Transverse colon (tissue), 4 donors: ENCODE results near the gene NEK4. TPM values are rescaled to one million over a fixed set of nuclear protein-coding genes. Genes with fewer than 3 reads are reported as not detected.

ENCODE experiments used
- DNase-seq: peaks from one replicate; pipeline ENCODE4 v3.0.0-alpha.2; 2019
- H3K27ac ChIP-seq, 4 donors: fragments of 200-600 bp; sonication (generic); 2 replicates each; pipeline ENCODE4 v1.5.1; 2016 to 2018; ENCODE audit warnings: inconsistent platforms in 4 of 4
- H3K27me3 ChIP-seq: fragments of 200-600 bp; sonication (generic); 2 replicates; pipeline ENCODE4 v1.5.1; 2017; ENCODE audit warnings: inconsistent platforms
- H3K36me3 ChIP-seq, 4 donors: fragments of 200-600 bp; sonication (generic); 2 replicates each; pipeline ENCODE4 v1.5.1; 2017 to 2019; ENCODE audit warnings: inconsistent platforms in 4 of 4
- H3K4me1 ChIP-seq, 4 donors: fragments of 200-600 bp; sonication (generic); 2 replicates each; pipeline ENCODE4 v1.5.1; 2017 to 2020; ENCODE audit warnings: inconsistent platforms in 4 of 4
- H3K4me3 ChIP-seq, 4 donors: fragments of 200-600 bp; sonication (generic); 1 replicate in 1 of 4; 2 replicates in 3 of 4; pipeline versions ENCODE4 v1.5.1 to v1.6.1; 2017 to 2019; ENCODE audit warnings: inconsistent platforms in 4 of 4
- H3K9me3 ChIP-seq, 2 donors: fragments of 200-600 bp; sonication (generic); 2 replicates each; pipeline ENCODE4 v1.5.1; 2017 to 2019; ENCODE audit warnings: inconsistent platforms in 2 of 2
- EP300 ChIP-seq: sonication (generic); formaldehyde crosslinking; IDR thresholded peaks from one replicate; pipeline ENCODE4 v1.6.1; 2017; ENCODE audit warnings: antibody characterized with exemption, low read depth
- POLR2A ChIP-seq: fragments of 450-650 bp; IDR thresholded peaks from one replicate; pipeline ENCODE4 v1.6.1; 2016; ENCODE audit warnings: antibody characterized with exemption, mild to moderate bottlenecking, moderate library complexity
- POLR2AphosphoS5 ChIP-seq, 3 donors: sonication (generic); formaldehyde crosslinking; IDR thresholded peaks; one replicate each; pipeline ENCODE4 v1.6.1; 2016; ENCODE audit warnings: antibody characterized with exemption in 3 of 3
- WGBS, 2 donors: methylation state at CpG; one replicate each; pipeline ENCODE4 v1.1.5; 2018; ENCODE audit warnings: low coverage in 1 of 2; 5-methylcytosine and 5-hydroxymethylcytosine counted together
- in situ Hi-C, 4 donors: fragments of 200-750 bp; cut with MboI; loops; one replicate each; pipeline versions ENCODE4 v1.15.0 to v1.15.1; 2017; ENCODE audit warnings: low sequenced_read_pairs in 3 of 4, low pct_ligation_motif_present in 1 of 4, low pct_unique_long_range_greater_than_20kb in 1 of 4
- intact Hi-C: fragments of 100-400 bp; cut with DNase I; formaldehyde crosslinking; loops from one replicate; pipeline ENCODE4 v1.15.1; 2023; ENCODE audit warnings: low total_unique reads
- total RNA-seq, 4 donors: library from RNA; depleted of rRNA; stranded (reverse); fragments of >200 nt; gene quantifications; one replicate each; pipeline ENCODE4 v1.1.0, GENCODE V29; 2016
- TF ChIP-seq, protein P1 (sequence below), 5 experiments: fragments of 200-600 bp in 3 of 5; fragments of 450-650 bp in 2 of 5; sonication (generic) in 3 of 5; IDR thresholded peaks; 1 replicate in 2 of 5; 2 replicates in 3 of 5; pipeline ENCODE4 v1.5.1; 2016 to 2017; ENCODE audit warnings: antibody characterized with exemption in 5 of 5, inconsistent platforms in 3 of 5, mild to moderate bottlenecking in 2 of 5, moderate library complexity in 1 of 5

Gene NEK4
- total RNA-seq, 4 donors from 2014 or later = 14.6 to 35.0 (median 22.1) TPM

DNA sequence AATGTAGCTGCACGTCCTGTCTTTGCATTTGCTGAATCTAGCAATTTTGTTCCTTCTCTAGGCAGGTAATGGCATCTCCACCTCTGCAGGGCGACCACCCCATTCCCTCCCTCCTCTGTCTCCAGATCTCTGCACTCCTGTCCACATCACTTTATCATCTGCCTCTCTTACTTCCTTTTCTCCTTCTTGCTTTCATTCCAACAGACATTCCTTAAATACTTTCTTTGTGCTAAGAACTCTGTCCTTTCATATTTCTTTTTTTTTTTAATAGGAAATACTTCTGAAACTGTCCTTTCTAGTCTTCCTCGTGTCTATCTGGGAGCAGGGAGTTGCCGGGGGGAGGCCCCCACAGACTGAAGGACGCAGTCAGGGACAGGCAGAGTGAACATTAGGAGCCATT lies 31.1 kb upstream of the NEK4 start:
- 31 to 74% methylated on average over 2 to 5 of the region's 5 CpGs for WGBS, 2 donors
- in situ Hi-C loops = no loop called here
- TF ChIP-seq, protein P1, sequence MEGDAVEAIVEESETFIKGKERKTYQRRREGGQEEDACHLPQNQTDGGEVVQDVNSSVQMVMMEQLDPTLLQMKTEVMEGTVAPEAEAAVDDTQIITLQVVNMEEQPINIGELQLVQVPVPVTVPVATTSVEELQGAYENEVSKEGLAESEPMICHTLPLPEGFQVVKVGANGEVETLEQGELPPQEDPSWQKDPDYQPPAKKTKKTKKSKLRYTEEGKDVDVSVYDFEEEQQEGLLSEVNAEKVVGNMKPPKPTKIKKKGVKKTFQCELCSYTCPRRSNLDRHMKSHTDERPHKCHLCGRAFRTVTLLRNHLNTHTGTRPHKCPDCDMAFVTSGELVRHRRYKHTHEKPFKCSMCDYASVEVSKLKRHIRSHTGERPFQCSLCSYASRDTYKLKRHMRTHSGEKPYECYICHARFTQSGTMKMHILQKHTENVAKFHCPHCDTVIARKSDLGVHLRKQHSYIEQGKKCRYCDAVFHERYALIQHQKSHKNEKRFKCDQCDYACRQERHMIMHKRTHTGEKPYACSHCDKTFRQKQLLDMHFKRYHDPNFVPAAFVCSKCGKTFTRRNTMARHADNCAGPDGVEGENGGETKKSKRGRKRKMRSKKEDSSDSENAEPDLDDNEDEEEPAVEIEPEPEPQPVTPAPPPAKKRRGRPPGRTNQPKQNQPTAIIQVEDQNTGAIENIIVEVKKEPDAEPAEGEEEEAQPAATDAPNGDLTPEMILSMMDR (IDR thresholded peaks at IDR 0.05) = no peak
- no peak for TF ChIP-seq POLR2AphosphoS5 (IDR thresholded peaks at IDR 0.05)
- no peaks in the 10 kb centered on the region for H3K9me3 ChIP-seq
- no peak overlapping the region for H3K27ac ChIP-seq
- no peak overlapping the region for H3K4me3 ChIP-seq
- no peaks in the 10 kb centered on the region for H3K4me1 ChIP-seq
- no peaks in the 10 kb centered on the region for H3K27me3 ChIP-seq
- no peaks in the 10 kb centered on the region for H3K36me3 ChIP-seq
- DNase-seq = no peak
- intact Hi-C loops = no loop called here

- H3K4me3 ChIP-seq = no peak overlapping the region
- H3K36me3 ChIP-seq = no peaks in the 10 kb centered on the region
- TF ChIP-seq POLR2A = no peak
- TF ChIP-seq POLR2AphosphoS5 (IDR thresholded peaks at IDR 0.05) = no peak
- TF ChIP-seq, protein P1 (IDR thresholded peaks at IDR 0.05) = no peak
- no peak for TF ChIP-seq EP300
- intact Hi-C loops = no loop called here
- no peaks in the 10 kb centered on the region for H3K27me3 ChIP-seq
- no peak overlapping the region for H3K27ac ChIP-seq
- in situ Hi-C loops = no loop called here
- H3K4me1 ChIP-seq = no peaks in the 10 kb centered on the region
- no peak for DNase-seq
- WGBS, 2 donors = 85% methylated on average over 7 of the region's 7 CpGs; no CpG with 5 or more reads in 1 of the 2 donors
- H3K9me3 ChIP-seq = no peaks in the 10 kb centered on the region
Observed at GRCh38 chr3:52800079-52800478, 29.3 kb upstream of the NEK4 start.

GRCh38 chr3:52798978-52799476 lies 28.3 kb upstream of the NEK4 start:
- WGBS, 2 donors = 59% methylated on average over 14 of the region's 14 CpGs; no CpG with 5 or more reads in 1 of the 2 donors
- TF ChIP-seq, protein P1 (IDR thresholded peaks at IDR 0.05) = peak in 3 of 5 experiments; percentile 35 to 44 (median 39)
- no peak for TF ChIP-seq EP300
- no peak for TF ChIP-seq POLR2A
- no peak for TF ChIP-seq POLR2AphosphoS5 (IDR thresholded peaks at IDR 0.05)
- H3K4me1 ChIP-seq = no peaks in the 10 kb centered on the region
- in situ Hi-C loops (no loop called here), intact Hi-C loops (no loop called here)
- no peak overlapping the region for H3K4me3 ChIP-seq
- no peaks in the 10 kb centered on the region for H3K9me3 ChIP-seq
- no peaks in the 10 kb centered on the region for H3K36me3 ChIP-seq
- H3K27me3 ChIP-seq = no peaks in the 10 kb centered on the region
- peak; percentile 17 for DNase-seq
- no peak overlapping the region for H3K27ac ChIP-seq

DNA sequence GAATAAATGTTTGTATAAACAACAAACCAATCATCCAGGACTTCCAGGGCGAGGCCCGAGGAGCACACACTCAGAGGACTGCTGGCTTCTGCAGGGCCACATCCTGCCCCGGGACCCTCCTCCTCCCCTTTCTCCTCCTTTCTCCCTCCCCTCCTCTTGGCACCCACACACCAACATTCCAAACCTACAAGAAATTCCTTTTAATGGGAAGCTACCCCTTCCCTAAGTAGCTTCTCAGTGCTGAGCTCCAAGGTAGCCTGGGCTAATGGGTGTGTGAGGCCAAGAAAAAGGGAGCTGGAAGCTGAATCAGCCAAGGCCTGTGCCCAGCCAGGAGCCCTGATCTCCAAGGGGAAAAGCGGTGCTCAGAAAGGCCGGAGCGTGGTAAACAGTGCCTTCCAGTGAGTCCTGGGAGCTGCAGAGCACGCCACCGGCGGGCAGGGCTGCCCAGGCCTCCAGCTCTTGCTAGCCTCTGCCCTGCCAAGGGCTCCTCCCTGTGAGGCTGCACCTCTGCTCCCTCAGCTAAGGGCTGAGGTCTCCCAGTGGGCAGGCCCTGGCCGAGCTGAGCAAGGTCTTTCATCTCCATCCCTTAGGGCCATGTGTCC lies 27.7 kb upstream of the NEK4 start:
- Histone ChIP-seq H3K27ac (no peak overlapping the region), H3K4me3 (no peak overlapping the region), H3K4me1 (no peaks in the 10 kb centered on the region), H3K27me3 (no peaks in the 10 kb centered on the region), H3K36me3 (no peaks in the 10 kb centered on the region), H3K9me3 (no peaks in the 10 kb centered on the region)
- in situ Hi-C loops (no loop called here), intact Hi-C loops (no loop called here)
- TF ChIP-seq POLR2A = no peak
- TF ChIP-seq, protein P1 (IDR thresholded peaks at IDR 0.05) = no peak
- no peak for TF ChIP-seq EP300
- no peak for TF ChIP-seq POLR2AphosphoS5 (IDR thresholded peaks at IDR 0.05)
- 70 to 82% methylated on average over 2 to 10 of the region's 10 CpGs for WGBS, 2 donors
- no peak for DNase-seq
